GM18505 (cell line): ENCODE measurements around the gene OPCML.

Source experiments
- ATAC-seq: cut with Tn5 transposase; IDR thresholded peaks from one replicate; pipeline ENCODE4 v1.9.1; 2021; ENCODE audit not compliant: unreplicated experiment
- POLR2A ChIP-seq: IDR thresholded peaks from 4 replicates; pipeline ENCODE4 v1.6.1; 2011; ENCODE audit warnings: borderline replicate concordance; ENCODE audit not compliant: insufficient read depth, insufficient read length; ENCODE audit errors: extremely low read depth

OPCML gene

GRCh38 chr11:132983641-132983978 lies 548.7 kb downstream of the OPCML start:
- no peak for TF ChIP-seq POLR2A
- ATAC-seq = no peak

GRCh38 chr11:132982772-132983640 lies 549.3 kb downstream of the OPCML start:
- ATAC-seq = no peak
- TF ChIP-seq POLR2A = no peak

GRCh38 chr11:132981131-132981956 lies 551.0 kb downstream of the OPCML start:
- no peak for ATAC-seq
- TF ChIP-seq POLR2A = no peak

GRCh38 chr11:132980670-132981069 lies 551.6 kb downstream of the OPCML start:
- no peak for ATAC-seq
- TF ChIP-seq POLR2A = no peak

- no peak for ATAC-seq
- no peak for TF ChIP-seq POLR2A
Measured at GRCh38 chr11:132977746-132978145, 554.6 kb downstream of the OPCML start.

- no peak for ATAC-seq
- TF ChIP-seq POLR2A = no peak
Measured at GRCh38 chr11:132977241-132977640, 555.1 kb downstream of the OPCML start.

- no peak for TF ChIP-seq POLR2A
Measured at GRCh38 chr11:132976115-132976514, 556.2 kb downstream of the OPCML start.

GRCh38 chr11:132973686-132974085 lies 558.6 kb downstream of the OPCML start:
- TF ChIP-seq POLR2A = no peak
- no peak for ATAC-seq

More at GRCh38 chr11:132976115-132976514, 556.2 kb downstream of the OPCML start:
- no peak for ATAC-seq

GRCh38 chr11:132972565-132972964 lies 559.7 kb downstream of the OPCML start:
- TF ChIP-seq POLR2A = no peak
- ATAC-seq = no peak

- ATAC-seq = no peak
- TF ChIP-seq POLR2A = no peak
Measured at GRCh38 chr11:132971351-132971750, 561.0 kb downstream of the OPCML start.

GRCh38 chr11:132969892-132970291 lies 562.4 kb downstream of the OPCML start:
- TF ChIP-seq POLR2A = no peak
- no peak for ATAC-seq

GRCh38 chr11:132962041-132962440 lies 570.3 kb downstream of the OPCML start:
- ATAC-seq = no peak
- no peak for TF ChIP-seq POLR2A

- ATAC-seq = no peak
- TF ChIP-seq POLR2A = no peak
Measured at GRCh38 chr11:132961453-132961852, 570.8 kb downstream of the OPCML start.
